Measurements from ENCODE around the gene DLAT. TPM values are rescaled to one million over a fixed set of nuclear protein-coding genes. Genes with fewer than 3 reads are reported as not detected.
"Not testable (repeated sequence)": the region's sequence is repeated elsewhere in the genome, so short reads cannot be mapped to it uniquely, and the experiment has no call there.

DLAT gene
- total RNA-seq, 1 donor from 2014 or later, result 25.5 TPM

GRCh38 chr11:112050721-112051120, 25.5 kb downstream of the DLAT start:
- no peak for DNase-seq

- no peak for DNase-seq
Measured at GRCh38 chr11:112051768-112052167, 26.6 kb downstream of the DLAT start.

GRCh38 chr11:112057170-112057569, 32.0 kb downstream of the DLAT start:
- no peak for DNase-seq

GRCh38 chr11:112058103-112058502, 32.9 kb downstream of the DLAT start:
- peak; percentile 60 for DNase-seq

- DNase-seq, result no peak
Measured at GRCh38 chr11:112062923-112063322, 37.7 kb downstream of the DLAT start.

DNA sequence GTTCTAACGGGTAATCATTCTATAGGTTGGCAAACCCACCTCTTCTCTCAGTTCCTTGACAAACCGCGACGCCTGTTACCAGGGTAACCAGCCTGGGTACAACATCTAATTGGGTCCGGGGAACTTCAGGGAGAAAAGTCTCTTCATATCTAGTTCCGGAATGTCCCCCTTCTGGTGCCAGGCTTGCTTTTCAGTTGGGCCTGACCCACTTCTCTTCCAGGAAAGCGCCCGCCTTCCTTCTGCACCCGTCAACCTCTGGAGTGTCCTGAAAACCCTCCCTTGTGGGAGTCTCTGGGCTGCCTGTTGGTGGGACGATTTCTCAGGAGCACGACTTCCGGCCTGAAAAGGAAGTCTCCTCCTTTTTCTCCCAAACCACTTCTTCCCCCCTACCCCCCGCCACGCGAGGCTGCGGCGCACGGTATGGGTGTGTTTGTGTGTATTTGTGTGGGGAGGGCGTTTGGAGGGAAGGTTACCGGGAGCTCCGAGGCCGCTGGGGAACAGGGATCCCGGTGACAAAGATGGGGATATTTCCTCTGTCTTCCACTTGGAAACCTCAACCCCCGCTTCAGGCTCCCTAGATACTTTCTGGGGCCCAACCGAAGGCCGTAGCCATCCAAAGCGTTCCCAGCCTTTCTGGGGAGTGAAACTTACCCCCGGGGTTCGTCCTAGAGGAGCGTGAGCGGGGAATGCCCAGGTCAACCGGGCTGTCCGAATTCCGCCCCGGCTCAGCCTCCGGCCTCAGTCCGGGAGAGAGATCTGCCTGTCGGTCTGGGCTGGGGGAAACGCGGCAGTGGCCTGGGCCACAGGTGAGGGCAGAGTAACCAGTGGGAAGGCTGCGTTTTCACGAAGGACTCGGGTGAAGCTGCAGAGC, 49.0 kb downstream of the DLAT start, which contains the start of the genes NKAPD1 and PIH1D2:
Gene NKAPD1, plus strand, starts transcription at position 359 of the 871 bp plus-strand sequence. CDS start 1,276 bp downstream, outside the sequence.
Gene PIH1D2, minus strand, starts transcription at position 77 of the 871 bp plus-strand sequence. CDS start 843 bp downstream, outside the sequence.
- DNase-seq, result peak; percentile 92

- DNase-seq, result no peak
Measured at GRCh38 chr11:112082729-112083128, 57.5 kb downstream of the DLAT start.

DNA sequence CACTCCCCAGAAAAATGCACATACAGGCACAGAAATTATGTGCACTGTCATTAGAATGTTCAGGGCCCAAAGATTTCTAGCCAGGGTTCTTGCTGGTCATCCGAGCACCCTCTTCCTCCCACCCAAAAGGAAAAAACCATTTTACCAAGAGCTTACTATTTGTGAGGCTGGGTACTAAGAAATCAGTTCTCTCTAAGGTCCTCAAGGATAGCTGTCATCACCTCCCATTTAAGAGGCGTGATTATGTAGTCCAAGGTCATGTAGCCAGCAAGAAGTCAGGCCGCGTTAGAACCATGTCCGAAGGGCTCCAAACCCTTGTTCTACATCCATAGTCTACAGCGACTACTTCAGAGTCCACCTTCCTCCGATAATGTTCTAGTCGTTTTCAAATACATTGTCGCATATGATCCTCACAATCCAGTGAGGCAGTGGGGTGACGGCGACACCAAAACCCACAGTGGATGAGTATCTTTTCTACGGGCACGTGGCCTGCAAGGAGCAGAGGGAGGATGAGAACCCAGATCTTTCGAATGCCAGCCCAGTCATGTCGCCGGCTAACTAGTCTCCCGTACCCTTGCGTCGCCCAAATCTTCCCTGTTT, 60.7 kb downstream of the DLAT start:
- peak; percentile 45 for DNase-seq

DNA sequence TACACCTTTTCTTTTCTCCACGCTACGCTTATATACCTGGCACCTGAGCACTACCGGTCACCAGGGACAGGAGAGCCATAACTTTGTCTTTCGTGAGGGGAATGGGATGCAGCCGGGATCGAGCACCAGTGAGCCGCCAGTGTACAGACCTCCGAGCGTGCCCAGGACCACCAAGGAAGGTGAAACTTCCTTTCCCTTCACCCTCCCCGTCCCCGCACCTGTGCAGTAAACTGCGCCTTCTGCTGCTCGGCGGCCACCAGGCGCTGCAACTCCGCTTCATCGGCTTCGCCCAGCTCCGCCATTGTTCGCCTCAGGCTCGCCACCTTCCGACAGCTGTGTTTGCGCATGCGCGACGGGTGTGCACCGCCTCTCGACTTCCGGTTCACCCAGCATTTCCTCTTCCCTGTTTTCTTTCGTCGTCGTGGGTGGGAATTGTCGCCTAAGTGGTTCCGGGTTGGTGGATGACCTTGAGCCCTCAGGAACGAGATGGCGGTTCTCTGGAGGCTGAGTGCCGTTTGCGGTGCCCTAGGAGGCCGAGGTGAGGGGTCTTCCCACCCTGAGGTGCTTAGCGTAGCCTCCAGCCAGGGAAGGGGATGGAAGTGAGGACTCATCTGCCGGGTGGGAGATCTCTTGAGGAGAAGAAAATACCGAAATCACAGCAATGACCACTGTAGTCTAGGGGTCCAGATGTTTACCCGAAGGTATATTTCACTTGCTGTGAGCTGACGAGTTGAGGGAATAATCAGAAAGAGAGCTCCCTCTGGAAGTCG, 61.4 kb downstream of the DLAT start, which contains the start of the genes SDHD and TIMM8B:
Gene SDHD, plus strand, starts transcription at position 452 of the 770 bp plus-strand sequence. Its CDS starts 35 bp downstream, at position 487.
Gene TIMM8B, minus strand, starts transcription at position 335 of the 770 bp plus-strand sequence. Its CDS starts 33 bp downstream, at position 302.
- peak; percentile 99 for DNase-seq

GRCh38 chr11:112087212-112087611, 62.0 kb downstream of the DLAT start:
- DNase-seq, result peak; percentile 10

- not testable (repeated sequence) for DNase-seq
Measured at GRCh38 chr11:112095302-112095701, 70.1 kb downstream of the DLAT start.

DNA sequence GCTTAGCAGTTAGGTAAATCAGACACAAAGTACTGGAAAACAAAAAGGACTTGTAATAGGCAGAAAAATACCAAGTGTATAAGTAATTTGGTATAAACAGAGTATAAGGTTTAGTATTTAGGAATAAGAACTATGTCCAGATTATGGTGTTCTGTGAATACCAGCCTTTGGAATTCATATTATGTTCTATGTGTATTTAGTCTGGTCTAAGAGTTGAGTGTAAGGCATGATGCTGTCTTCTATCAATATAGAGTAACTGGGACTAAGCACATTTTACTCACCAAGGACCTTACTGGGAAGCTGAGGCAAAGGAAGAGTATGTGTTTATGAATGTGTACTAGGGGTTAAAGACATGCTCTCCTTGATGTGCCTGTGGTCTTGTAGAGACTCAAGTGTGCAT, 71.0 kb downstream of the DLAT start:
- DNase-seq, result no peak

DNA sequence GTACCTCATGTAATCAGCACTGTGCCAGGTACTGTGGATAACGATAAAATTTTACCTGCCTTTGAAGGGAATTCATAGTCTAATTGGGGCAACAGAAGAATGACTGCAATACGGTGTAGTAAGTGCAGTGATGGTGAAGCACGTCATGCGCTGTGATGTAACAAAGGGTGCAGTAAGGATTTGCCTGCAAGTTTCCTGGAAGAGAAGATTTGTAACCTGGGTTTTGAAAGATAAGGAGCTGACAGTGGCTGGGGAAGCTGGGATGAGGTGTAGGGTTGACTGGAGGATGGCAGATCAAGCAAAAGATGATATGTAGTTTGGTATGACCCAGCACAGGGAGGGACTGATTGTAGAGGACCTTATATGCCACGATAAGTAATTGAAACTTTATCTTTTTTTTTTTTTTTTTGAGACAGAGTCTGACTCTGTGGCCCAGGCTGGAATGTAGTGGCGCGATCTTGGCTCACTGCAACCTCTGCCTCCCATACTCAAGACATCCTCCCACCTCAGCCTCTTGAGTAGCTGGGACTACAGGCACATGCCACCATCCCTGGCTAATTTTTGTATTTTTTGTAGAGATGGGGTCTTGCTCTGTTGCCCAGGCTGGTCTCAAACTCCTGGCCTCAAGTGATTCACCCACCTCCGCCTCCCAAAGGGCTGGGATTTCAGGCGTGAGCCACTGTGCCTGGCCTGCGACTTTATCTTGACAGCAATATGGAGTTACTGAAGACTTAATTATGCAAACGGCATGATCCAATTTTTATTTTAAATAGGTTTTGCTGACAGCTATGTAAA, 72.7 kb downstream of the DLAT start:
- DNase-seq, result no peak

GRCh38 chr11:112100462-112100861, 75.3 kb downstream of the DLAT start:
- DNase-seq, result no peak

DNA sequence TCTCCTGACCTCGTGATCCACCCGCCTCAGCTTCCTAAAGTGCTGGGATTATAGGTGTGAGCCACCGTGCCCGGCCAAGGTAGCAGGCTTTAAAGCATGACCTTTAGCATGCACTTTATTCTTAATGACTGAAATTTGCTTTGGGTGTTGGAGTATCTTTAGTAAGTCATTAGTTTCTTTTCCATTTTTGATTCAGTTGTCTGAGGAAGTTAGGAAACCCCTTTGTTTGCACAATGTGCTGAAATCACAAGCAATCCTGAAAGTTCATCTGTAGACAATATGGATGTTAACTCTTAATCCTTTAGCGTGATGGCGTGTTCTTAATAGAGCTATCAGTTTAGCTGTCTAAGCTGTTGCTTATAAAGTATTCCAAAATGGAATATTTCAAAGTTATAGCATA, 78.2 kb downstream of the DLAT start:
- DNase-seq, result no peak

GRCh38 chr11:112106070-112106469, 80.9 kb downstream of the DLAT start:
- DNase-seq, result no peak

Other genes starting within 250 kb of the DLAT start
- gene ALG9, start 153.8 kb upstream of the DLAT start, total RNA-seq, result 28.7 and 31.8 TPM in 2 replicates
- gene FDXACB1, start 146.2 kb upstream of the DLAT start, total RNA-seq, result 1.9 and 2.0 TPM in 2 replicates
- 5.3 and 5.7 TPM in 2 replicates for gene CFAP68, start 145.9 kb upstream of the DLAT start, total RNA-seq
- 1.0 and 1.7 TPM in 2 replicates for gene CRYAB, start 113.6 kb upstream of the DLAT start, total RNA-seq
- not detected in 2 replicates for gene HSPB2, start 112.7 kb upstream of the DLAT start, total RNA-seq
- 0.17 and 0.47 TPM in 2 replicates for gene C11orf52, start 106.5 kb upstream of the DLAT start, total RNA-seq
- 17.7 and 30.8 TPM in 2 replicates for gene DIXDC1, start 88.1 kb upstream of the DLAT start, total RNA-seq
- 0.93 and 1.4 TPM in 2 replicates for gene PIH1D2, start 48.6 kb downstream of the DLAT start, total RNA-seq
- 17.9 and 22.0 TPM in 2 replicates for gene NKAPD1, start 48.9 kb downstream of the DLAT start, total RNA-seq
- gene TIMM8B, start 61.3 kb downstream of the DLAT start, total RNA-seq, result 43.8 and 54.6 TPM in 2 replicates
- gene SDHD, start 61.5 kb downstream of the DLAT start, total RNA-seq, result 198 and 201 TPM in 2 replicates
- gene IL18, start 138.7 kb downstream of the DLAT start, total RNA-seq, result 0.33 and 0.34 TPM in 2 replicates
- not detected in 2 replicates for gene TEX12, start 142.0 kb downstream of the DLAT start, total RNA-seq
- 0.68 and 1.3 TPM in 2 replicates for gene BCO2, start 150.1 kb downstream of the DLAT start, total RNA-seq
- 33.9 and 45.1 TPM in 2 replicates for gene PTS, start 201.0 kb downstream of the DLAT start, total RNA-seq
- gene PLET1, start 235.5 kb downstream of the DLAT start, total RNA-seq, result not detected in 2 replicates